ENCODE data around the gene KCNQ5.

The KCNQ5 gene

DNA sequence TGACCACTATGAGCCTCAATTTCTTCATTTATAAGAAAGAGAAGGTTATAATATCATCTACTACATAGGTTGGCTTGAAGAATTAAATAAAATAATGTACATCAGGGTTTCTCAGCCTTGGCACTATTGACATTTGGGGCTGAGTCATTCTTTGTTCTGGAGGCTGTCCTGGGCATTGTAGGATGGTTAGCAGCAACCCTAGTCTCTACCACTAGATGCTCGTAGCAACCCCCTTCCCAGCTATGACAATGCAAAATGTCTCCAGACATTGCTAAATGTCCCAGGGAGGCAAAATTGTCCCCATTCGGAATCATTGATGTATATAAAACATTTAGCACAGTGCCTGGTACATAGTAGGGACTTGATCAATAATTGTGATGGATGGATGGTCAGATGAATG lies 451.4 kb downstream of the KCNQ5 start:
- no peak for TF ChIP-seq CTCF (IDR thresholded peaks at IDR 0.05; ENCODE audit: low read depth, low read length)

GRCh38 chr6:73074175-73074574 lies 452.3 kb downstream of the KCNQ5 start:
- no peak for DNase-seq (ENCODE audit: extremely low read depth, low read depth)
- TF ChIP-seq CTCF (IDR thresholded peaks at IDR 0.05; ENCODE audit: low read depth, low read length): no peak

More for the DNA sequence above, 451.4 kb downstream of the KCNQ5 start:
- DNase-seq (ENCODE audit: extremely low read depth, low read depth): no peak

- TF ChIP-seq CTCF (IDR thresholded peaks at IDR 0.05; ENCODE audit: low read depth, low read length): no peak
- no peak for DNase-seq (ENCODE audit: extremely low read depth, low read depth)
These were observed 454.5 kb downstream of the KCNQ5 start for GRCh38 chr6:73076211-73076954.

- DNase-seq (ENCODE audit: extremely low read depth, low read depth): no peak
- TF ChIP-seq CTCF (IDR thresholded peaks at IDR 0.05; ENCODE audit: low read depth, low read length): no peak
These were observed 456.5 kb downstream of the KCNQ5 start for GRCh38 chr6:73078333-73078862.

- no peak for DNase-seq (ENCODE audit: extremely low read depth, low read depth)
- TF ChIP-seq CTCF (IDR thresholded peaks at IDR 0.05; ENCODE audit: low read depth, low read length): no peak
These were observed 457.2 kb downstream of the KCNQ5 start for GRCh38 chr6:73078908-73079610.

DNA sequence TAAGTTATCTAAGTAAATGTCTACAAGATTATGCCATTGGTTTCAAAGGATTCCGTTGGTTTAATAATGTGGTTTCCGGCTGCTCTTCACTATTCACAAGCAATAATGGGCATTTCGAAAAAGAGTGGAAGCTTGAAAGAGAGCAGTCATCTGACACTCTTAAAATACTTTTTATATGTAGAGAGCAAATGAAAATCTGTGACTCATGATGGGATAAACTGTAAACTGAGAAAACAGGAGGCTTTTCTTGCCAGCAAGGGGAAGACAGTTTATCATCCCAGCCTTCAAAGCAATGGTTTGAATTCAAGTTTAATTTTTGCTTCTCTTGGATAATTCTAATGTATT lies 457.7 kb downstream of the KCNQ5 start:
- DNase-seq (ENCODE audit: extremely low read depth, low read depth): no peak
- TF ChIP-seq CTCF (IDR thresholded peaks at IDR 0.05; ENCODE audit: low read depth, low read length): no peak

GRCh38 chr6:73079978-73080377 lies 458.1 kb downstream of the KCNQ5 start:
- no peak for DNase-seq (ENCODE audit: extremely low read depth, low read depth)
- no peak for TF ChIP-seq CTCF (IDR thresholded peaks at IDR 0.05; ENCODE audit: low read depth, low read length)

Measured in AG09319 (cell line).